ENCODE results near the gene SYCE3. TPM values are rescaled to one million over a fixed set of nuclear protein-coding genes. Genes with fewer than 3 reads are reported as not detected.
A peak's percentile ranks its signal among the peaks of the same experiment; 100 is the strongest.

The SYCE3 gene
- total RNA-seq, 1 donor from 2014 or later = 0.76 TPM

GRCh38 chr22:50597097-50597496 lies 34.4 kb upstream of the SYCE3 start:
- Mint-ChIP-seq H3K36me3 (peaks cover 8% of the 10 kb centered on the region), H3K27ac (no peak overlapping the region), H3K9me3 (no peaks in the 10 kb centered on the region), H3K27me3 (ENCODE audit: low read depth) (peaks cover 23% of the 10 kb centered on the region), H3K4me1 (peaks cover 7% of the 10 kb centered on the region), H3K4me3 (no peak overlapping the region)
- TF ChIP-seq CTCF (IDR thresholded peaks at IDR 0.05; ENCODE audit: unreplicated experiment) = no peak
- no peak for DNase-seq (ENCODE audit: low spot score in 2 of 2, unreplicated experiment in 2 of 2)

- H3K27me3 Mint-ChIP-seq (ENCODE audit: low read depth) = peaks cover 16% of the 10 kb centered on the region
- no peak overlapping the region for H3K4me3 Mint-ChIP-seq
These were observed 32.5 kb upstream of the SYCE3 start for GRCh38 chr22:50595189-50595588.

DNA sequence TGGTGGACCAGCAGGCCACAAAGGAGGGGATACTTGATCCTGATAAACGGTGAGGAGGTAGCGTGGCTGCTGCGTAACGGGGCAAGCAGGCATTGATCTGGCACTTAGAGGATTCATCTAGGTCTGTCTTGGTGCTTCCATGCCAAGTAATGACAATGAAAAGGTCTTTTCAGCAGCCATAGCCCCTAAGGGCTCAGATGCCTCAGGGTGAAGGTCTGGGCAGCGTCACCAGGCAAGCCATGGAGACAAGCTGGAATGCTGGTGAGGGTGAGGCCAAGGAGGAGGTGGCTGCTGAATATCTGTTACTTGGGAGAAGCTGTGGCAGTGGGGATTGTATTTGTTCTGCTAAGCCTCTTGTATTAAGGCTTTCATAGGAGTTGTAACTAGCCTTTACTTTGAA lies 24.7 kb upstream of the SYCE3 start:
- H3K4me3 Mint-ChIP-seq = no peak overlapping the region
- peak overlapping the region; percentile 9 for H3K27ac Mint-ChIP-seq
- TF ChIP-seq CTCF (IDR thresholded peaks at IDR 0.05; ENCODE audit: unreplicated experiment) = no peak

More at GRCh38 chr22:50595189-50595588, 32.5 kb upstream of the SYCE3 start:
- Mint-ChIP-seq H3K4me1 (peaks cover 4% of the 10 kb centered on the region), H3K9me3 (no peaks in the 10 kb centered on the region), H3K36me3 (peaks cover 10% of the 10 kb centered on the region), H3K27ac (no peak overlapping the region)
- no peak for TF ChIP-seq CTCF (IDR thresholded peaks at IDR 0.05; ENCODE audit: unreplicated experiment)
- DNase-seq (ENCODE audit: low spot score in 2 of 2, unreplicated experiment in 2 of 2) = no peak

GRCh38 chr22:50586416-50586815 lies 23.7 kb upstream of the SYCE3 start:
- Mint-ChIP-seq H3K4me1 (peaks cover 7% of the 10 kb centered on the region), H3K27ac (no peak overlapping the region), H3K9me3 (no peaks in the 10 kb centered on the region), H3K4me3 (no peak overlapping the region), H3K36me3 (no peaks in the 10 kb centered on the region), H3K27me3 (ENCODE audit: low read depth) (peaks cover 7% of the 10 kb centered on the region)
- DNase-seq (ENCODE audit: low spot score in 2 of 2, unreplicated experiment in 2 of 2) = no peak
- no peak for TF ChIP-seq CTCF (IDR thresholded peaks at IDR 0.05; ENCODE audit: unreplicated experiment)

More for the DNA sequence above, 24.7 kb upstream of the SYCE3 start:
- Mint-ChIP-seq H3K27me3 (ENCODE audit: low read depth) (peaks cover 7% of the 10 kb centered on the region), H3K36me3 (peaks cover 1% of the 10 kb centered on the region), H3K9me3 (no peaks in the 10 kb centered on the region), H3K4me1 (peaks cover 7% of the 10 kb centered on the region)
- no peak for DNase-seq (ENCODE audit: low spot score in 2 of 2, unreplicated experiment in 2 of 2)

GRCh38 chr22:50585781-50586180 lies 23.1 kb upstream of the SYCE3 start:
- peaks cover 7% of the 10 kb centered on the region for H3K27me3 Mint-ChIP-seq (ENCODE audit: low read depth)

More at GRCh38 chr22:50585781-50586180, 23.1 kb upstream of the SYCE3 start:
- DNase-seq (ENCODE audit: low spot score in 2 of 2, unreplicated experiment in 2 of 2) = no peak
- no peak overlapping the region for H3K4me3 Mint-ChIP-seq
- no peaks in the 10 kb centered on the region for H3K9me3 Mint-ChIP-seq
- peaks cover 7% of the 10 kb centered on the region for H3K4me1 Mint-ChIP-seq
- no peak overlapping the region for H3K27ac Mint-ChIP-seq
- no peak for TF ChIP-seq CTCF (IDR thresholded peaks at IDR 0.05; ENCODE audit: unreplicated experiment)
- no peaks in the 10 kb centered on the region for H3K36me3 Mint-ChIP-seq
